GM18498 (cell line): ENCODE measurements around the gene BLM.
"Not testable (repeated sequence)": the region's sequence is repeated elsewhere in the genome, so short reads cannot be mapped to it uniquely, and the experiment has no call there.

ENCODE experiments used
- ATAC-seq: cut with Tn5 transposase; IDR thresholded peaks from one replicate; pipeline ENCODE4 v1.9.1; 2021; ENCODE audit warnings: mild to moderate bottlenecking, moderate library complexity; ENCODE audit not compliant: unreplicated experiment

The BLM gene

DNA sequence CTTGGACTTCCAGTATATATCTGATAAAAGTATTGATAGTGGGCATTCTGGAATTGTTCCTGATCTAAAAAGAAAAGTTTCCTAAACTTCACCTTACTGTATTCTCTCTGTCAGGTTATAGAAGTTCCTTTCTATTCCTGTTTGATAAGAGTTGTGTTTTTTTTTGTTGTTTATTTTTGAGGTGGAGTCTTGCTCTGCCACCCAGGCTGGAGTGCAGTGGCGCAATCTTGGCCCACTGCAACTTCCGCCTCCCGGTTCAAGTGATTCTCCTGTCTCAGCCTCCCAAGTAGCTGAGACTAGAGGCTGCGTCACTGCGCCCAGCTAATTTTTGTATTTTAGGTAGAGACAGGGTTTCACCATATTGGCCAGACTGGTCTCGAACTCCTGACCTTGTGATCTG, 13.1 kb downstream of the BLM start:
- no peak for ATAC-seq

GRCh38 chr15:90735923-90736322, 18.8 kb downstream of the BLM start:
- no peak for ATAC-seq

GRCh38 chr15:90740545-90740944, 23.4 kb downstream of the BLM start:
- not testable (repeated sequence) for ATAC-seq

DNA sequence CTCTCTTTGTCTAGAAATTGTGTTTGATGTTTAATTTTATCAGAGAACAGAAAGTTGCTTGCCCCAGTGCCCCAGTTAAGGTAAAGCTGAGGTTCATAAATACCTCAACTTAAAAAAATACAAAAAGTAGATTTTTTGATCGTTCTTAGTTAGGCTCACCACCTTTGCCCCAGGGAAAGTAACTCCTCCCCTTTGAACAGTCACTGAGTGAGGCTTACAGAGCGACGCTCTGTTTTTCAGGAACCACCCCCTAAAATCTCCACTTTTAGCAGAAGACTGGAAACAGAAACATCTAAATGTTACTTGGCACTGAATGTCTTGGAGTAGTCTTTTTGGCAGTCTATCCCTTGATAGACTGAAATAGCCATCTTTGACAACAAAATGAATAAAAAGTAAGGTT, 24.9 kb downstream of the BLM start:
- no peak for ATAC-seq

DNA sequence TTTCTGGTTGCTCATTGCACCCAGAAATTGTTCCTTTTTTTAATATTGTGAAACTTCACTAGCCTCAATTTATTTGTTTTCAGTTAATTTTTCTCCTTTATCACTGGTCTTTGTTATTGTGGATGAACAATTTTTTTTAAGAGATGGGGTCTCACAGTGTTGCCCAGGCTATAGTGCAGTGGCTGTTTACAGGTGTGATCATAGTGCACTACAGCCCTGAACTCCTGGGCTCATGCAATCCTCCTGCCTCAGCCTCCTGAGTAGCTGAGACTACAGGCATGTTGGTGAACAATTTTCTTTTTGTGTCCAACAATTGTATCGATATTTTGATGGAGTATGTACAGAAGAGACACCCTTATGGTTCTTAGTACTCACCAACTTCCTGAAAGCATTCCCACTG, 26.3 kb downstream of the BLM start:
- ATAC-seq, result no peak

- no peak for ATAC-seq
Measured at GRCh38 chr15:90744759-90745402, 27.7 kb downstream of the BLM start.

- ATAC-seq, result no peak
Measured at GRCh38 chr15:90749754-90750153, 32.6 kb downstream of the BLM start.

GRCh38 chr15:90750186-90750585, 33.0 kb downstream of the BLM start:
- no peak for ATAC-seq

GRCh38 chr15:90751300-90751825, 34.2 kb downstream of the BLM start:
- ATAC-seq, result no peak

GRCh38 chr15:90756916-90757315, 39.8 kb downstream of the BLM start:
- ATAC-seq, result no peak

DNA sequence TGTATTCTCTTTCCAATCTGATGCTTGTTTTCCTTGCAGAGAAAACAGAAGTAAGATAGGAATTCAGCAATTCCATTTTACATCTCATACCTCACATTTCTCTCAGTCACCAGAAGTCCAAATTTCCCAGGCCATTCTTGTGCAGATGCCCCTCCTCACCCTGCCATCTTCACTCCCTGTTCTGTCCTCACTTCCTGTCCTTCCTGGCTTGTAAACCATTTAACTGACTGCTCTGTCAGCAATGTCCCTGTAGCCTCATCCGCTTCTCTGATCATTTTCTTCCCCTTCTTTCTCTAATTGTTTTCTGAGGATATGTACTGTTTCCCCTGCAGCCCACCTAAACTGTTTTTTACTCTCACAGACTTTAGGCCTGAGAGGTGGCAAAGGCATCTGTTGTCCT, 40.3 kb downstream of the BLM start:
- no peak for ATAC-seq

GRCh38 chr15:90760661-90761232, 43.6 kb downstream of the BLM start:
- ATAC-seq, result no peak

- no peak for ATAC-seq
Measured at GRCh38 chr15:90761629-90762028, 44.5 kb downstream of the BLM start.

DNA sequence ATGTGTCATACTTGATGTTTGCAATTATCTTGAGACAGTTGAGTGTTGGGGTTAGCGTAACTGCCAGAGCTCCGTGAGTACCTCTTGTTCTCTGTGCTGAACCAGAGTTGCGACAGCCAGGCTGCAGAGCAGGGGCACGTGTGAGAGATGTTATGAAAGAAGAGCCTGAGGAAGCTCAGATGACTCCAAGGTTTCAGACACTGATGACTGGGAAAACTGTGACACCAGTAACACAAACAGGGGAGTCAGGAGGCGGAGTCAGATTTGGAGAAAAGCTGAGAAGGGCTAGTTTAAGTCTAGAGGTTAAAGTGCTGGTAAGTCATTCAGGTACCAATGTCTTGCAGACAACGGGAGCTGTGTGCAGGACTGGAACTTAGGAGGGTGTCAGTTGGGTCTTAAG, 45.0 kb downstream of the BLM start:
- ATAC-seq, result no peak

GRCh38 chr15:90763366-90764099, 46.4 kb downstream of the BLM start:
- ATAC-seq, result no peak

GRCh38 chr15:90765531-90765930, 48.4 kb downstream of the BLM start:
- no peak for ATAC-seq

DNA sequence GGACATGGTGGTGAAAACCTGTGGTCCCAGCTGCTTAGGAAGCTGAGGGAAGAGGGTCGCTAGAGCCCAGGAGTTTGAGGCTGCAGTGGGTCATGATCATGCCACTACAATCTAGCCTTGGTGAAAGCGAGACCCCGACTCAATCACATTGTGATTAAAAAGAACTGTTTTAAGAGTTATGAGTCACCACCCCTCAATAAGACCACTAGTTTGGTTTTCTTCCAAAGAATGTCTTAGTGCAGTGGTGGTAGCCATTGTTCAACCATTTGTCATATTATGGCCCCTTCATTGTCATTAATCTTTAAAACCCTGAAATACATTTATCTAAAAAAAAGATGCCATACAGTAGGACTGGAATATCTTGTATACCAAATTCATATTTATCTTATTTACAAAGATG, 48.8 kb downstream of the BLM start:
- no peak for ATAC-seq

DNA sequence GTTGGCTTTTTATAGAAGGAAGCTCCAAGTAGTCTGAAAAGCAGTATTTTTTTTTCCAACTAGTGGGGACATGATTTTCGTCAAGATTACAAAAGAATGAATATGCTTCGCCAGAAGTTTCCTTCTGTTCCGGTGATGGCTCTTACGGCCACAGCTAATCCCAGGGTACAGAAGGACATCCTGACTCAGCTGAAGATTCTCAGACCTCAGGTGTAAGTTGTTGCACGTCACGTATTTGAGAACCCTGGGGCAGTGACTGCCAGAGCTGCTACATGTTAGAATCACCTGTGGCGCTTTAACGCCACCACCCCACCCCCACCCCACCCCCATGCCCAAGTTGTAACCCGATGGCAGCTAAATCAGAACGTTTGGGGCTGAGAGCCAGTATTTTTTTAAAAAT, 52.2 kb downstream of the BLM start:
- ATAC-seq, result no peak

DNA sequence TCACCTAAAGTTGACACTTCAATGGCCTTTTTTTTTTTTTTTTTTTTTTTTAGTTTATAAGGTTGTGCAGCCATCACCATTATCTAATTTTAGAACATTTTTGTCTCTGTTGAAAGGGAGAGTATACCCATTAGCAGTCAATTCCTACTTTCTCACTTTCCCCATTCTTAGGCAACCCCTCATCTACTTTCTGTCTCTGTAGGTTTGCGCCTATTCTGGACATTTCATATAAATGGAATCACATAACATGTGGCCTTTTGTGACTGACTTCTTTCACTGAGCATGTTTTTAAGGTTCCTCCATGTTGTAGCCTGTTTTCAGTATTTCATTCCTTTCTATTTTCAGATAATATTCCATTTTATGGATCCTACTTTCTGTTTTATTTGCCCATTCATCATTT, 56.3 kb downstream of the BLM start:
- ATAC-seq, result no peak

GRCh38 chr15:90774731-90775514, 57.8 kb downstream of the BLM start:
- ATAC-seq, result no peak

DNA sequence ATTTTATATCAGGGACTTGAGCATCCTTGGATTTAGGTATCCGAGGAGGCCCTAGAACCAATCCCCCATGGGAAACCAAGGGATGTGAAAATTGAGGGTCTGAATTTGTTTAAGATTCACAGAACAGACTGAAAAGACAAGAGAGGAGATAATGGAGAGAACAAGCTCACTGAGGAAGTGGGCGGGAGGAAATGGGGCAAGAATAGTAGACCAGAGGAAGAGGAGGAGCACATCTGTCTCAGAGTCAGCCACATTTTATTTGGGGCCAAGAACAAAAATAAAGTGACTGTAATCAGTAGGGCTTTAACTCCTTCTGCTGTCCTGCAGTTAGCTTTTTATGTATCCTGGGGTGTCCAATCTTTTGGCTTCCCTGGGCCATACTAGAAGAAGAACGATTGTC, 63.8 kb downstream of the BLM start:
- ATAC-seq, result no peak
